Right atrium auricular region (tissue), 2 donors: Measurements from ENCODE around the gene ILF3. TPM values are rescaled to one million over a fixed set of nuclear protein-coding genes. Genes with fewer than 3 reads are reported as not detected.
A peak's percentile ranks its signal among the peaks of the same experiment; 100 is the strongest.

Source experiments
- DNase-seq: peaks from one replicate; pipeline ENCODE4 v3.0.0-alpha.2; 2019; ENCODE audit warnings: low spot score
- H3K27ac ChIP-seq, 2 donors: fragments of 200-600 bp; sonication (generic); 1 replicate in 1 of 2; 2 replicates in 1 of 2; pipeline ENCODE4 v1.5.1; 2016 to 2019
- H3K27me3 ChIP-seq, 2 donors: fragments of 200-600 bp; sonication (generic); one replicate each; pipeline versions ENCODE4 v1.5.1 to v1.6.0; 2017 to 2019
- H3K36me3 ChIP-seq: fragments of 200-600 bp; sonication (generic); one replicate; pipeline ENCODE4 v1.5.1; 2016
- H3K4me1 ChIP-seq, 2 donors: fragments of 200-600 bp; sonication (generic); one replicate each; pipeline versions ENCODE4 v1.5.1 to v1.6.0; 2017 to 2019
- H3K4me3 ChIP-seq, 2 donors: fragments of 200-600 bp; sonication (generic); 1 replicate in 1 of 2; 2 replicates in 1 of 2; pipeline ENCODE4 v1.5.1; 2017 to 2019; ENCODE audit warnings: mild to moderate bottlenecking in 1 of 2, moderate library complexity in 1 of 2
- H3K9me3 ChIP-seq, 2 donors: fragments of 200-600 bp; sonication (generic); one replicate each; pipeline ENCODE4 v1.5.1; 2019
- total RNA-seq, 2 donors: library from RNA; depleted of rRNA; stranded (reverse); fragments of >200 nt; gene quantifications; one replicate each; pipeline ENCODE4 v1.1.0, GENCODE V29; 2016
- TF ChIP-seq, protein P1 (sequence below), 2 donors: fragments of 200-600 bp; sonication (generic); IDR thresholded peaks; one replicate each; pipeline ENCODE4 v1.5.1; 2019; ENCODE audit warnings: antibody characterized with exemption in 2 of 2

ILF3 gene
- total RNA-seq, 2 donors from 2014 or later, result 59.2 to 75.1 TPM

DNA sequence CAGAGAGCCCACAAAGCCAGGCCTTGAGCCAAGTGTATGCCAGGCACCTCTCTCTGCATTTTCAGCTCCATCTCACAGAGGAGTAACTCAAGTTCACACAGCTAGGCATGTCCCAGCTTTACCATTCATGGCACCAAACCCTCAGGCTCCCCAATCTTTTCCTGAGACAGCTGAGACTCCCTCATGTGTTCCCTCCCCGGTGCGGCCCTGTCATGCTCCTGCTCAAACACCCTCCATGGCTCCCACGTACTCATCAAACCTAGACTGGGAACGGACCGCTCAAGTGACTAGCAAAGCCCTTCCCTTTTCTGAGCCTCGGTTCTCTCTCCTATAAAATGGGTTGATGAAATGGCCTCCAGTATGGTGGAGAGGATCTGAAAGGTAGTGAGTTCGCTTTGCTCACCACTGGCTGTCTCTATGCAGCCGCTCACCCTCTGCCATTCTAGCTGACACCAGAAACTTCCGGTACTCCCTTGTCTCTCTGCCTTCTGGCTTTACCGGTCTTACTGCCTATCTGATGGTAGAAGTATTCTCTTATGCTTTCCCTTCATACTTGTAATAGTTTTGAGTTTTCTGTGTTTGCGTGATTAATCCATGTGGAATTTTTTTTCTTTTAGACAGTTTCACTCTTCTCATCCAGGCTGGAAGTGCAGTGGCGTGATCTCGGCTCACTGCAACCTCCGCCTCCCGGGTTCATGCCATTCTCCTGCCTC lies 36.6 kb upstream of the ILF3 start:
- Histone ChIP-seq H3K4me3 (no peak overlapping the region), H3K27ac (peak overlapping the region; percentile 25 to 39), H3K27me3 (no peaks in the 10 kb centered on the region), H3K9me3 (no peaks in the 10 kb centered on the region), H3K36me3 (no peaks in the 10 kb centered on the region), H3K4me1 (peaks cover 0 to 42% of the 10 kb centered on the region in 2 donors)
- no peak for DNase-seq
- TF ChIP-seq, protein P1, sequence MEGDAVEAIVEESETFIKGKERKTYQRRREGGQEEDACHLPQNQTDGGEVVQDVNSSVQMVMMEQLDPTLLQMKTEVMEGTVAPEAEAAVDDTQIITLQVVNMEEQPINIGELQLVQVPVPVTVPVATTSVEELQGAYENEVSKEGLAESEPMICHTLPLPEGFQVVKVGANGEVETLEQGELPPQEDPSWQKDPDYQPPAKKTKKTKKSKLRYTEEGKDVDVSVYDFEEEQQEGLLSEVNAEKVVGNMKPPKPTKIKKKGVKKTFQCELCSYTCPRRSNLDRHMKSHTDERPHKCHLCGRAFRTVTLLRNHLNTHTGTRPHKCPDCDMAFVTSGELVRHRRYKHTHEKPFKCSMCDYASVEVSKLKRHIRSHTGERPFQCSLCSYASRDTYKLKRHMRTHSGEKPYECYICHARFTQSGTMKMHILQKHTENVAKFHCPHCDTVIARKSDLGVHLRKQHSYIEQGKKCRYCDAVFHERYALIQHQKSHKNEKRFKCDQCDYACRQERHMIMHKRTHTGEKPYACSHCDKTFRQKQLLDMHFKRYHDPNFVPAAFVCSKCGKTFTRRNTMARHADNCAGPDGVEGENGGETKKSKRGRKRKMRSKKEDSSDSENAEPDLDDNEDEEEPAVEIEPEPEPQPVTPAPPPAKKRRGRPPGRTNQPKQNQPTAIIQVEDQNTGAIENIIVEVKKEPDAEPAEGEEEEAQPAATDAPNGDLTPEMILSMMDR (IDR thresholded peaks at IDR 0.05), result no peak

DNA sequence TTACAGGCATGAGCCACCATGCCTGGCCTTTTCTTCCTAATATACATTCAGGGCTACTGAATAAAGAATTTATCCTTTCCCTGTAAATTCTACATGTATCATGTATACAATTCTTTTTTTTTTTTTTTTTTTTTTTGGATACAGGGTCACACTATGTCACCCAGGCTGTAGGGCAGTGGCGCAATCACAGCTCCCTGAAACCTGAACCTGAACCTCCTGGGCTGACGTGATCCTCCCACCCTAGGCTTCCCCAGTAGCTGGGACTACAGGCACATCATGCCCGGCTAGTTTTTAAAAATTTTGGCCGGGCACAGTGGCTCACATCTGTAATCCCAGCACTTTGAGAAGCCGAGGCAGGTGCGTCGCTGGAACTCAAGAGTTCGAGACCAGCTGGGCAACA lies 35.3 kb upstream of the ILF3 start:
- TF ChIP-seq, protein P1 (IDR thresholded peaks at IDR 0.05), result no peak
- H3K4me1 ChIP-seq, result peaks cover 0 to 36% of the 10 kb centered on the region in 2 donors
- H3K36me3 ChIP-seq, result no peaks in the 10 kb centered on the region
- H3K27me3 ChIP-seq, result no peaks in the 10 kb centered on the region
- no peak for DNase-seq
- no peaks in the 10 kb centered on the region for H3K9me3 ChIP-seq
- no peak overlapping the region for H3K4me3 ChIP-seq
- no peak overlapping the region for H3K27ac ChIP-seq

DNA sequence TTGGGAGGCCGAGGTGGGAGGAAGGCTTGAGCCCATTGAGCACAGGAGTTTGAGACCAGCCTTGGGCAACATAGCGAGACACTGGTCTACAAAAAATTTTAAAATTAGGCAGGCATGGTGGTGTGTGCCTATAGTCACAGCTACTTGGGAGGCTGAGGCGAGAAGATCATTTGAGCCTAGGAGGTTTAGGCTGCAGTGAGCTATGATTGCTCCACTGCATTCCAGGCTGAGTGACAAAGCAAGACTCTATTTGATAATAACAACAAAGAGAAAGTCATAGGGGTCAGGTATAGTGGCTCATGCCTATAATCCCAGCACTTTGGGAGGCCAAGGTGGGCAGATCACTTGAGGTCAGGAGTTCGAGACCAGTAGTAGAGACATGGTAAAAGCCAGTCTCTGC lies 33.4 kb upstream of the ILF3 start:
- no peak for DNase-seq
- Histone ChIP-seq H3K36me3 (no peaks in the 10 kb centered on the region), H3K4me3 (no peak overlapping the region), H3K27me3 (no peaks in the 10 kb centered on the region), H3K9me3 (no peaks in the 10 kb centered on the region), H3K27ac (no peak overlapping the region), H3K4me1 (peaks cover 0 to 46% of the 10 kb centered on the region in 2 donors)
- TF ChIP-seq, protein P1 (IDR thresholded peaks at IDR 0.05), result no peak

DNA sequence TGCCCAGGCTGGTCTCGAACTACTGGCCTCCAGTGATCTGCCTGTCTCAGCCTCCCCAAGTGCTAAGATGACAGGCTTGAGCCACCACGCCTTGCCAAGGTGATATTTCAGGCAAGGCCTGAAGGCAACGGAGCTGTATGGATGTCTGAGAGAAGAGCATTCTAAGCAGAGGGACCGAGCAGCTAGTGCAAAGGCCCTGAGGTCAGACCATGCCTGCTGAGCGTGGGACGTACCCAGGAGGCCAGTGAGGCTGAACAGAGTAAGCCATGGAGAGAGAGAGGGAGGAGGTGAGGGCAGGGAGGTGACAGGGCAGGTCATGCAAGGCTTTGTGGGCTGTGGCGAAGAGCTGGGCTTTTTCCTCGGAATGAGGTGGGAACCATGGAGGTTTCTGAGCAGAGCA lies 32.2 kb upstream of the ILF3 start:
- TF ChIP-seq, protein P1 (IDR thresholded peaks at IDR 0.05), result no peak

DNA sequence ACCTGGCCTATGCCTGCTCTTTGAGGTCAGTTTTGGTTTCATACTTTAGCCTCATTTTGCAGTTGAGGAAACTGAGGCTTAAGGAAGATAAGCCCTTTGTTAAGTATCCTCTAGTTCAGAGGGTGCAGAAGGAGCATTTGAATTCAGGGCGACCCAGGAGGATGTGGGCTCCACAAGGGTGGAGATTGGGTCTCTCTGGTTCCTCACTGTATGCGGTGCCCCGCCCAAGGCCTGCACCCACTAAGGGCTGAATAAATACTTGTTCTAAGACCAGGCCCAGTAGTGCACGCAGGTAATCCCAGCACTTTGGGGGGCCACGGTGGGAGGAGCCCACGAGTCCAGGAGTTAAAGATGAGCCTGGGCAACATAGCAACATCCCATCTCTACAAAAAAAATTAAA lies 29.6 kb upstream of the ILF3 start:
- TF ChIP-seq, protein P1 (IDR thresholded peaks at IDR 0.05), result no peak
- DNase-seq, result no peak
- Histone ChIP-seq H3K4me1 (peaks cover 0 to 29% of the 10 kb centered on the region in 2 donors), H3K27me3 (no peaks in the 10 kb centered on the region), H3K4me3 (peak overlapping the region in 1 of 2 donors; percentile 64), H3K9me3 (no peaks in the 10 kb centered on the region), H3K36me3 (peaks cover 18% of the 10 kb centered on the region), H3K27ac (no peak overlapping the region)

More for the DNA sequence above, 32.2 kb upstream of the ILF3 start:
- Histone ChIP-seq H3K27me3 (no peaks in the 10 kb centered on the region), H3K27ac (no peak overlapping the region), H3K9me3 (no peaks in the 10 kb centered on the region), H3K4me1 (peaks cover 0 to 37% of the 10 kb centered on the region in 2 donors), H3K36me3 (no peaks in the 10 kb centered on the region), H3K4me3 (no peak overlapping the region)
- no peak for DNase-seq
